Measurements from ENCODE around the gene CCDC91.

- TF ChIP-seq CTCF (IDR thresholded peaks at IDR 0.05) (no peak), POLR2A (IDR thresholded peaks at IDR 0.05) (no peak)
Measured at GRCh38 chr12:28318273-28318672, 128.0 kb downstream of the CCDC91 start.
